H9 (cell line): ENCODE data around the gene SREBF2. TPM values are rescaled to one million over a fixed set of nuclear protein-coding genes. Genes with fewer than 3 reads are reported as not detected.

Experiments used
- DNase-seq: peaks from one replicate; pipeline ENCODE4 v3.0.0-alpha.2; 2017
- H2AFZ ChIP-seq: one replicate; pipeline ENCODE4 v1.6.1; 2013; ENCODE audit warnings: mild to moderate bottlenecking, low read length, control low read depth, moderate library complexity
- H2AK5ac ChIP-seq: 2 replicates; pipeline ENCODE4 v1.6.1; 2013; ENCODE audit warnings: low read length, control low read depth, mixed read lengths; ENCODE audit not compliant: insufficient read length
- H2BK120ac ChIP-seq: one replicate; pipeline ENCODE4 v1.6.1; 2013; ENCODE audit warnings: low read depth, mild to moderate bottlenecking, low read length, control low read depth, inconsistent platforms; ENCODE audit not compliant: poor library complexity, severe bottlenecking
- H2BK12ac ChIP-seq: 2 replicates; pipeline ENCODE4 v1.6.1; 2013; ENCODE audit warnings: low read length, control low read depth, mixed read lengths, low read depth; ENCODE audit not compliant: insufficient read length
- H2BK15ac ChIP-seq: 2 replicates; pipeline ENCODE4 v1.6.1; 2013; ENCODE audit warnings: low read depth, low read length, control low read depth
- H2BK20ac ChIP-seq: one replicate; pipeline ENCODE4 v1.6.1; 2013; ENCODE audit warnings: low read depth, mild to moderate bottlenecking, low read length, control low read depth, inconsistent platforms; ENCODE audit not compliant: poor library complexity, severe bottlenecking
- H2BK5ac ChIP-seq: 2 replicates; pipeline ENCODE4 v1.6.1; 2013; ENCODE audit warnings: low read length, control low read depth, mixed read lengths; ENCODE audit not compliant: insufficient read length
- H3K14ac ChIP-seq: 2 replicates; pipeline ENCODE4 v1.6.1; 2013; ENCODE audit warnings: low read length, control low read depth; ENCODE audit not compliant: insufficient read depth
- H3K18ac ChIP-seq: 2 replicates; pipeline ENCODE4 v1.6.1; 2013; ENCODE audit warnings: low read depth, mild to moderate bottlenecking, mixed read lengths, low read length, control low read depth; ENCODE audit not compliant: insufficient read length
- H3K23ac ChIP-seq: 2 replicates; pipeline ENCODE4 v1.6.1; 2013; ENCODE audit warnings: low read length, control low read depth, mixed read lengths, low read depth; ENCODE audit not compliant: insufficient read length
- H3K23me2 ChIP-seq: 2 replicates; pipeline ENCODE4 v1.6.1; 2013; ENCODE audit warnings: low read depth, mild to moderate bottlenecking, mixed read lengths, low read length, control low read depth; ENCODE audit not compliant: insufficient read length, poor library complexity, severe bottlenecking
- H3K27ac ChIP-seq: 2 replicates; pipeline ENCODE4 v1.5.1; 2013; ENCODE audit warnings: low read length, control low read depth, mixed read lengths, low read depth; ENCODE audit not compliant: insufficient read length
- H3K27me3 ChIP-seq: 2 replicates; pipeline ENCODE4 v1.6.1; 2013; ENCODE audit warnings: low read length, control low read depth, inconsistent platforms; ENCODE audit not compliant: insufficient read depth
- H3K4ac ChIP-seq: 2 replicates; pipeline ENCODE4 v1.6.1; 2013; ENCODE audit warnings: low read depth, mild to moderate bottlenecking, control low read depth, inconsistent platforms, low read length, moderate library complexity
- H3K4me1 ChIP-seq: 2 replicates; pipeline ENCODE4 v1.6.1; 2013; ENCODE audit warnings: low read length, control low read depth, inconsistent platforms; ENCODE audit not compliant: insufficient read depth
- H3K4me2 ChIP-seq: 2 replicates; pipeline ENCODE4 v1.6.1; 2013; ENCODE audit warnings: low read length, control low read depth, mixed read lengths; ENCODE audit not compliant: insufficient read length, insufficient read depth
- H3K56ac ChIP-seq: 2 replicates; pipeline ENCODE4 v1.6.1; 2013; ENCODE audit warnings: low read depth, mild to moderate bottlenecking, mixed read lengths, low read length, control low read depth; ENCODE audit not compliant: insufficient read length
- H3K79me1 ChIP-seq: 2 replicates; pipeline ENCODE4 v1.6.1; 2013; ENCODE audit warnings: low read depth, mild to moderate bottlenecking, moderate library complexity, low read length, control low read depth, inconsistent platforms; ENCODE audit not compliant: insufficient read depth, poor library complexity, severe bottlenecking
- H3K79me2 ChIP-seq: 2 replicates; pipeline ENCODE4 v1.6.1; 2013; ENCODE audit warnings: low read length, control low read depth, inconsistent platforms; ENCODE audit not compliant: insufficient read depth
- H3K9ac ChIP-seq: 2 replicates; pipeline ENCODE4 v1.6.1; 2013; ENCODE audit warnings: low read length, control low read depth, mixed read lengths; ENCODE audit not compliant: insufficient read length; ENCODE audit errors: extremely low read depth
- H3K9me3 ChIP-seq: one replicate; pipeline ENCODE4 v1.6.1; 2013; ENCODE audit warnings: low read depth, low read length, inconsistent platforms; ENCODE audit not compliant: control insufficient read depth
- H3T11ph ChIP-seq: one replicate; pipeline ENCODE4 v1.6.1; 2013; ENCODE audit warnings: mild to moderate bottlenecking, low read length, control low read depth, inconsistent platforms
- H4K20me1 ChIP-seq: one replicate; pipeline ENCODE4 v1.6.1; 2013; ENCODE audit not compliant: control insufficient read depth, insufficient read length, insufficient read depth
- H4K5ac ChIP-seq: 2 replicates; pipeline ENCODE4 v1.6.1; 2013; ENCODE audit warnings: low read depth, mild to moderate bottlenecking, mixed read lengths, low read length, control low read depth; ENCODE audit not compliant: insufficient read length
- H4K8ac ChIP-seq: replicated peaks from 2 replicates; pipeline ENCODE4 v1.6.1; 2013; ENCODE audit warnings: low read length, control low read depth, mixed read lengths, low read depth; ENCODE audit not compliant: insufficient read length
- H4K91ac ChIP-seq: 2 replicates; pipeline ENCODE4 v1.6.1; 2013; ENCODE audit warnings: low read depth, mild to moderate bottlenecking, moderate library complexity, mixed read lengths, low read length, control low read depth; ENCODE audit not compliant: insufficient read length
- H3K27ac Mint-ChIP-seq, 3 experiments: 2 replicates in 2 of 3; 3 replicates in 1 of 3; pipeline ENCODE4 v1.8.0; 2020 to 2021; ENCODE audit warnings: mixed read lengths in 3 of 3, mild to moderate bottlenecking in 1 of 3, moderate library complexity in 1 of 3
- H3K27me3 Mint-ChIP-seq: 2 replicates; pipeline ENCODE4 v1.8.0; 2021; ENCODE audit warnings: low read depth, mild to moderate bottlenecking, moderate library complexity, mixed read lengths
- H3K36me3 Mint-ChIP-seq, 3 experiments: 2 replicates in 2 of 3; 3 replicates in 1 of 3; pipeline ENCODE4 v1.8.0; 2020 to 2021; ENCODE audit warnings: low read depth in 3 of 3, mixed read lengths in 3 of 3; ENCODE audit not compliant: insufficient read depth in 1 of 3
- H3K4me1 Mint-ChIP-seq, 2 experiments: 2 replicates each; pipeline ENCODE4 v1.8.0; 2020; ENCODE audit warnings: mixed read lengths in 2 of 2
- H3K4me3 Mint-ChIP-seq, 2 experiments: 2 replicates in 1 of 2; 3 replicates in 1 of 2; pipeline ENCODE4 v1.8.0; 2020 to 2021; ENCODE audit warnings: mild to moderate bottlenecking in 2 of 2, mixed read lengths in 2 of 2, moderate library complexity in 1 of 2
- H3K9me3 Mint-ChIP-seq, 2 experiments: 2 replicates in 1 of 2; 3 replicates in 1 of 2; pipeline ENCODE4 v1.8.0; 2020; ENCODE audit warnings: mild to moderate bottlenecking in 2 of 2, mixed read lengths in 2 of 2, moderate library complexity in 1 of 2
- CTCF ChIP-seq: fragments of 200-600 bp; sonication (generic); conservative IDR thresholded peaks from 3 replicates; pipeline ENCODE4 v1.8.0; 2021; ENCODE audit warnings: antibody characterized with exemption, mild to moderate bottlenecking
- WGBS: extraction: QIAGEN DNeasy Blood & Tissue Kit; methylation state at CpG from one replicate; pipeline ENCODE4 v1.1.7; 2013; ENCODE audit warnings: missing lambda C conversion rate, low lambda C conversion rate, mixed read lengths; ENCODE audit not compliant: insufficient read length; ENCODE audit errors: extremely low coverage; 5-methylcytosine and 5-hydroxymethylcytosine counted together
- total RNA-seq: library from RNA; stranded (reverse); gene quantifications from 2 replicates; pipeline ENCODE4 v1.2.1, GENCODE V29; 2021

Gene SREBF2
- total RNA-seq, 1 experiment from 2014 or later = 146 TPM

GRCh38 chr22:41935015-41935351 is 102.1 kb downstream of the SREBF2 start:
- no peak for TF ChIP-seq CTCF
- no peaks in the 10 kb centered on the region for H3K79me1 ChIP-seq
- no peak overlapping the region for H2BK12ac ChIP-seq
- no peak overlapping the region for H4K91ac ChIP-seq
- peaks cover 1% of the 10 kb centered on the region for H4K20me1 ChIP-seq
- no peaks in the 10 kb centered on the region for H3K9me3 Mint-ChIP-seq
- no peaks in the 10 kb centered on the region for H3K23me2 ChIP-seq
- H3K79me2 ChIP-seq = no peaks in the 10 kb centered on the region
- H3K4me1 Mint-ChIP-seq = peaks cover 2 to 6% of the 10 kb centered on the region in 2 experiments; a peak in 2 of 4 replicates
- no peak overlapping the region for H2BK15ac ChIP-seq
- H3K18ac ChIP-seq = no peak overlapping the region
- H3K9me3 ChIP-seq = no peaks in the 10 kb centered on the region
- no peak overlapping the region for H3K27ac ChIP-seq
- no peak overlapping the region for H4K8ac ChIP-seq
- DNase-seq = no peak
- H2BK20ac ChIP-seq = no peak overlapping the region
- peaks cover 10% of the 10 kb centered on the region for H3K27me3 Mint-ChIP-seq
- no peak overlapping the region for H3T11ph ChIP-seq
- no peak overlapping the region for H4K5ac ChIP-seq
- no peak overlapping the region for H3K56ac ChIP-seq
- no peak overlapping the region for H3K14ac ChIP-seq
- H2BK5ac ChIP-seq = no peak overlapping the region
- H3K27me3 ChIP-seq = no peaks in the 10 kb centered on the region
- no peak overlapping the region for H2AFZ ChIP-seq
- H2BK120ac ChIP-seq = no peak overlapping the region
- no peak overlapping the region for H3K4me3 Mint-ChIP-seq
- no peaks in the 10 kb centered on the region for H3K4me1 ChIP-seq
- WGBS = no CpG with 5 or more reads among the region's 4 CpGs
- no peak overlapping the region for H3K4me2 ChIP-seq
- H3K4ac ChIP-seq = no peak overlapping the region
- H3K9ac ChIP-seq = no peak overlapping the region
- no peak overlapping the region for H3K27ac Mint-ChIP-seq
- H2AK5ac ChIP-seq = no peak overlapping the region
- no peak overlapping the region for H3K23ac ChIP-seq
- peaks cover 17 to 34% (median 33%) of the 10 kb centered on the region in 3 experiments; a peak in 6 of 7 replicates for H3K36me3 Mint-ChIP-seq
